HEK293T (cell line): ENCODE measurements around the gene SCO2.

Experiments
- CTCF ChIA-PET: fragments of 350-600 bp; formaldehyde crosslinking; extraction: SDS; loops from one replicate; lab custom pipeline; 2021; ENCODE audit warnings: antibody characterized with exemption, inconsistent platforms; lab: Yijun Ruan, JAX
- POLR2A ChIA-PET: fragments of 350-600 bp; formaldehyde crosslinking; extraction: SDS; loops from one replicate; lab custom pipeline; 2020; ENCODE audit warnings: antibody characterized with exemption, inconsistent platforms; lab: Yijun Ruan, JAX
- DNase-seq: peaks from one replicate; pipeline ENCODE4 v3.0.0; 2012; ENCODE audit warnings: mixed read lengths; ENCODE audit errors: extremely low spot score
- ARNT ChIP-seq: fragments of 450-650 bp; IDR thresholded peaks from 2 replicates; pipeline ENCODE4 v1.6.1; 2017; ENCODE audit warnings: mild to moderate bottlenecking
- BHLHE40 ChIP-seq: fragments of 450-650 bp; IDR thresholded peaks from 2 replicates; pipeline ENCODE4 v1.6.1; 2016; ENCODE audit warnings: mild to moderate bottlenecking, moderate library complexity, borderline replicate concordance
- CTBP1 ChIP-seq: fragments of 450-650 bp; IDR thresholded peaks from 2 replicates; pipeline ENCODE4 v1.6.1; 2016; ENCODE audit warnings: borderline replicate concordance
- ELF4 ChIP-seq: fragments of 450-650 bp; IDR thresholded peaks from 2 replicates; pipeline ENCODE4 v1.6.1; 2017; ENCODE audit warnings: antibody characterized with exemption
- FOXA1 ChIP-seq: fragments of 450-650 bp; IDR thresholded peaks from 2 replicates; pipeline ENCODE4 v1.6.1; 2016; ENCODE audit warnings: mild to moderate bottlenecking
- FOXK2 ChIP-seq: fragments of 450-650 bp; IDR thresholded peaks from 2 replicates; pipeline ENCODE4 v1.6.1; 2016; ENCODE audit warnings: mild to moderate bottlenecking
- FOXM1 ChIP-seq: fragments of 450-650 bp; IDR thresholded peaks from 2 replicates; pipeline ENCODE4 v1.6.1; 2017; ENCODE audit warnings: mild to moderate bottlenecking, borderline replicate concordance
- HDGF ChIP-seq: fragments of 450-650 bp; IDR thresholded peaks from 2 replicates; pipeline ENCODE4 v1.6.1; 2017; ENCODE audit warnings: antibody characterized with exemption, borderline replicate concordance
- L3MBTL2 ChIP-seq: fragments of 450-650 bp; conservative IDR thresholded peaks from 2 replicates; pipeline ENCODE4 v1.6.1; 2016; ENCODE audit warnings: mild to moderate bottlenecking
- LEF1 ChIP-seq: fragments of 450-650 bp; IDR thresholded peaks from 2 replicates; pipeline ENCODE4 v1.6.1; 2017; ENCODE audit warnings: mild to moderate bottlenecking, borderline replicate concordance
- NFRKB ChIP-seq: fragments of 450-650 bp; IDR thresholded peaks from 2 replicates; pipeline ENCODE4 v1.6.1; 2016; ENCODE audit warnings: mild to moderate bottlenecking, moderate library complexity
- PKNOX1 ChIP-seq: fragments of 450-650 bp; IDR thresholded peaks from 2 replicates; pipeline ENCODE4 v1.6.1; 2016
- SP1 ChIP-seq: fragments of 450-650 bp; IDR thresholded peaks from 2 replicates; pipeline ENCODE4 v1.6.1; 2017
- SUZ12 ChIP-seq: fragments of 450-650 bp; IDR thresholded peaks from 2 replicates; pipeline ENCODE4 v1.6.1; 2016; ENCODE audit warnings: mild to moderate bottlenecking
- TARDBP ChIP-seq: fragments of 450-650 bp; IDR thresholded peaks from 2 replicates; pipeline ENCODE4 v1.6.1; 2016
- ZNF384 ChIP-seq: fragments of 450-650 bp; IDR thresholded peaks from 2 replicates; pipeline ENCODE4 v1.6.1; 2016

The SCO2 gene

GRCh38 chr22:50553310-50553709, 27.9 kb upstream of the SCO2 start:
- CTCF ChIA-PET = no interaction called here
- no peak for TF ChIP-seq ZNF384
- TF ChIP-seq FOXK2 = no peak
- no peak for DNase-seq
- POLR2A ChIA-PET = no interaction called here

DNA sequence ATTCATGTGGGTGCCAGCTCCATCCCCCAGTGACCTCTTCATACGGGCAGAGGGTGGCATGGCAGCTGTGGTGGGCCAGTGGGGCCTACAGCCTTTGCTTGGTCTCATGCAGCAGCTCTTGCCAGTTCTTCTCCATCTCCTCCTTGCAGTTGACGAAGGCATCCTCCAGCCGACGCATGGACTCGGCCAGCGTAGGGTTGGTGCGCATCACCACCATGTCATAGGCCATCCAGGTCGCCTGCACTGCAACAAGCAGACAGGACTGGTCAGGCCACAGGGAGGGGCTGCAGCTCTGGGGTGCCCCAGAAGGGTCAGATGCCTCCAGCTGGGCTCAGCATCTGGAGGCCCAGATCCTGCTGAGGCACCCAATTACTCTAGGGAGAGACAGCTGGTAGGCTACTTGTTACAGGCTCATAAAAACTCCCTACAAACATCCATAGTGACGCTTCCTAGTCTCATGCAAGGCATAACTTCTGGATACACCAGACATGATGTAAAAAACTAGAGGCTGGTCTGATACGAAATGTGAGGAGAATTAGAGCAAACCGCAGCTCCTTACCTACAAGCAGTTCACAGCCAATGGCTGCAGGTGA, 25.9 kb upstream of the SCO2 start:
- DNase-seq = no peak
- ChIA-PET POLR2A (interaction anchor here (1.6 kb wide), 1 partner anchor 25 kb away, joined by 9 read pairs; the partner anchor contains the start of gene SCO2), CTCF (interaction anchor here (1.5 kb wide), 1 partner anchor 12 kb away, joined by 12 read pairs; the partner anchor contains the start of gene SYCE3)
- TF ChIP-seq FOXK2 = no peak
- no peak for TF ChIP-seq LEF1
- TF ChIP-seq ZNF384 = no peak
- TF ChIP-seq HDGF = no peak

GRCh38 chr22:50550395-50550794, 25.0 kb upstream of the SCO2 start:
- TF ChIP-seq LEF1 (no peak), ELF4 (no peak), BHLHE40 (no peak), L3MBTL2 (no peak), TARDBP (no peak)
- ChIA-PET POLR2A (interaction anchor here (1.6 kb wide), 1 partner anchor 25 kb away, joined by 9 read pairs; the partner anchor contains the start of gene SCO2), CTCF (interaction anchor here (1.5 kb wide), 1 partner anchor 13 kb away, joined by 12 read pairs; the partner anchor contains the start of gene SYCE3)
- DNase-seq = no peak

DNA sequence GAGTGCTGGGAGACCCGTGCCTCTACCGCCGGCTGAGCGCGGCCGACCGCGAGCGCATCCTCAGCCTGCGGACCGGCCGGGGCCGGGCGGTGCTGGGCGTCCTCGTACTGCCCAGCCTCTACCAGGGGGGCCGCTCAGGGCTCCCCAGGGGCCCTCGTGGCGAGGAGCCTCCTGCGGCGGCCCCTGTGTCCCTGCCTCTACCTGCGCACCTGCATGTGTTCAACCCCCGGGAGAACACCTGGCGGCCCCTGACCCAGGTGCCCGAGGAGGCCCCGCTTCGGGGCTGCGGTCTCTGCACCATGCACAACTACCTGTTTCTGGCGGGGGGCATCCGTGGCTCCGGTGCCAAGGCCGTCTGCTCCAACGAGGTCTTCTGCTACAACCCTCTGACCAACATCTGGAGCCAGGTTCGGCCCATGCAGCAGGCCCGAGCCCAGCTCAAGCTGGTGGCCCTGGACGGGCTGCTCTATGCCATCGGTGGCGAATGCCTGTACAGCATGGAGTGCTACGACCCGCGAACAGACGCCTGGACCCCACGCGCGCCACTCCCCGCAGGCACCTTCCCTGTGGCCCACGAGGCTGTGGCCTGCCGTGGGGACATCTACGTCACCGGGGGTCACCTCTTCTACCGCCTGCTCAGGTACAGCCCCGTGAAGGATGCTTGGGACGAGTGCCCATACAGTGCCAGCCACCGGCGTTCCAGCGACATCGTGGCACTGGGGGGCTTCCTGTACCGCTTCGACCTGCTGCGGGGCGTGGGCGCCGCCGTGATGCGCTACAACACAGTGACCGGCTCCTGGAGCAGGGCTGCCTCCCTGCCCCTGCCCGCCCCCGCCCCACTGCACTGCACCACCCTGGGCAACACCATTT, 23.8 kb upstream of the SCO2 start:
- TF ChIP-seq LEF1 (no peak), TARDBP (no peak), FOXK2 (no peak), SUZ12 (no peak), HDGF (no peak), ZNF384 (no peak), L3MBTL2 (no peak), FOXA1 (no peak), ARNT (no peak), SP1 (no peak), NFRKB (no peak), FOXM1 (no peak), PKNOX1 (no peak), CTBP1 (no peak), BHLHE40 (no peak), ELF4 (no peak)
- CTCF ChIA-PET = interaction anchor here (1.5 kb wide), 1 partner anchor 14 kb away, joined by 12 read pairs; the partner anchor contains the start of gene SYCE3
- POLR2A ChIA-PET = no interaction called here
- no peak for DNase-seq

- ChIA-PET POLR2A (interaction anchor here (1.1 kb wide), 1 partner anchor 23 kb away, joined by 4 read pairs; the partner anchor contains the start of gene SCO2), CTCF (interaction anchor here (1.6 kb wide), 1 partner anchor 23 kb away, joined by 4 read pairs; the partner anchor contains the start of gene SCO2)
- DNase-seq = no peak
- TF ChIP-seq L3MBTL2 = no peak
- no peak for TF ChIP-seq SP1
- no peak for TF ChIP-seq ARNT
- TF ChIP-seq PKNOX1 = no peak
- TF ChIP-seq SUZ12 = no peak
- no peak for TF ChIP-seq BHLHE40
- no peak for TF ChIP-seq FOXA1
Measured at GRCh38 chr22:50548040-50548920, 22.9 kb upstream of the SCO2 start.

DNA sequence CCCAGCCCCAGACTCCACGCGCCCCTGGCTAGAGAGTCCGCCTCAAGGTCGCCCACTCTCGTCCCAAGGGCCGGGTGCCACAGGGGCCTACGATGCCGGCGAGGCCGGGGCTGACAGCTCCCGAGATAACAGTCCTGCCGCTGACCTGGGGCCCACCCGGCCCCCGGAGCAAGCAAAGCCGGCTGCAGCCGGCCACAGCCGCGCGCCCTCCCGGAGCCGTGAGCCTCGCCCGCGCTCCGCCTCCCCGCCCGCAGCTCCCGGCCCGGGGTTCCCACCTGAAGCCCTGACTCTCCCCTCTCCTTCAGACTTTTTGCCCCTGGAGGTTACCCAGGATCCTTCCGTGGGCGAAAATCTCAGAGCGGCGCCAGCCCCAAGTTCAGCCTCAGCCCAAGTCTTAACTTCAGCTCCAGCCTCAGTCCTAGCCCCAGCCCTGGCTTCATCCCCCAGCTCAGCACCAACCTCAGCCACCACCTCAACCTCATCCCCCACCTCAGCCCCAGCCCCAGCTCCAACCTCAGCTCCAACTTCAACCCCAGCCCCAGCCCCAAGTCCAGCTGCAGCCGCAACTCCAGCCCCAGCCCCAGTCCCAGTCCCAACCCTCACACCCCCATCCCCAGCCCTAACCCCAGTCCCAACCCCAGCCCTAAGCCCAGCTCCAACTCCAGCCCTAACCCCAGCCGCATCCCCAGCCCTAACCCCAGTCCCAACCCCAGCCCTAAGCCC, 22.0 kb upstream of the SCO2 start:
- no peak for DNase-seq
- POLR2A ChIA-PET = interaction anchor here (1.0 to 1.1 kb wide), 2 partner anchors 22 to 39 kb away, joined by 4 to 6 read pairs; partner anchors contain the start of genes LMF2, NCAPH2 and SCO2
- CTCF ChIA-PET = interaction anchor here (0.6 to 1.6 kb wide), 3 partner anchors 13 to 22 kb away, joined by 3 to 4 read pairs (median 3); partner anchors contain the start of genes SCO2 and SYCE3

More for the DNA sequence above, 22.0 kb upstream of the SCO2 start:
- TF ChIP-seq BHLHE40 (no peak), ELF4 (no peak), FOXA1 (no peak), SUZ12 (no peak), LEF1 (no peak), ZNF384 (no peak), TARDBP (no peak), FOXK2 (no peak), HDGF (no peak), FOXM1 (no peak), ARNT (no peak), SP1 (no peak), CTBP1 (no peak), NFRKB (no peak), PKNOX1 (no peak), L3MBTL2 (no peak)
